DMS79 treated with DMSO at 0.1 percent for 48 hours (cell line): ENCODE measurements around the gene COL6A3.
"Not testable (repeated sequence)": the region's sequence is repeated elsewhere in the genome, so short reads cannot be mapped to it uniquely, and the experiment has no call there.

ENCODE experiments used
- DNase-seq: peaks from one replicate; lab custom pipeline; 2025; lab: John Stamatoyannopoulos, UW

COL6A3 gene

DNA sequence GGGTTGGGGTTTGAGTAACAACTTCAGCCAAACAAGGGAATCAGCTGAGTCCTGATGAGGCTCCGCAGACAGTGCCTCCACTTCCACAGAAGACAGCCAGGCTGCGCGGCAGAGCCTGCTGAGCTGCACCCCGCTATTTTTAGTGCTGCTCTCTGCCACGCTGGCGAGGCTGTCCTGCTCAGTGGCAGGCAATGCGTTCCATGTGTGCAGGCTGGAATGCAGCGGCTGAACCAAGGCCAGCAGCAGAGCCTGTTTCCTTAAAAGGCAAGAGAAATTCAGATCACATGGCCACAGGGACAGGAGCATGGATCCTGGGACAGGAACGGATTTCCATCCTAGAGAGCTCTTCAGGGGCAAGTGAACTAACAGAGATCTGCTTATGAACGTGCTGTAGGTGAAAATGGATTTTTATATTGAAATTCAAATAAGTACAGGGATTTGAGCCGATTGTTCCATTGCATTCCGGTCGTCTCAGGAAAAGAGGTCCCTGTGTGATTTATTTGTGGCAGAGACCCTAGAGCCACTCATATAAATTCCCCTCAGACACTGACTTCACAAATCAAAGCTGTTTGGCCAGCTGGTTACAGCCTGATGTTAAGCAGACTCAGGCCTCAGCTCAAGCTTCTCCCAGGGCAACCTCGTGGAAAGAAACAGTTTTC lies 98.7 kb downstream of the COL6A3 start:
- DNase-seq = no peak

DNA sequence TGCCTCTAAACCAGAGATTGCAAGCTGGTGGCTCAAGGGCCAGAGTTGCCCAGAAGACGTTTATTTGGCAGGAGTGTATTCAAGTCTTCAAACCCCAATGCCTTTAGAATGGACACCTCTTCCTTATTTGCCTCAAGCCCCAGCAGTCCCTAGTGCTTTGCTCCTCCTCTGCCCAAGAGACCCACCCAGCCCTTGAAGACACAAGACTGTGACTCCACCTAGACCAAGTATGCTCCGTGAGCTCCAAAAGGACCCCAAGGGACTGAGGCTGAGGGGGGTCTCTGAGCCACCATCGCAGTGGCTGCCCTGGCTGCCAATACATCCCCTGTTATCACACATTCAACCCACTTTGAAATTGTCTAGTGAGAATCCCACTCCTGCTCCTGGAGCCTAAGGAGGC lies 99.3 kb downstream of the COL6A3 start:
- no peak for DNase-seq

DNA sequence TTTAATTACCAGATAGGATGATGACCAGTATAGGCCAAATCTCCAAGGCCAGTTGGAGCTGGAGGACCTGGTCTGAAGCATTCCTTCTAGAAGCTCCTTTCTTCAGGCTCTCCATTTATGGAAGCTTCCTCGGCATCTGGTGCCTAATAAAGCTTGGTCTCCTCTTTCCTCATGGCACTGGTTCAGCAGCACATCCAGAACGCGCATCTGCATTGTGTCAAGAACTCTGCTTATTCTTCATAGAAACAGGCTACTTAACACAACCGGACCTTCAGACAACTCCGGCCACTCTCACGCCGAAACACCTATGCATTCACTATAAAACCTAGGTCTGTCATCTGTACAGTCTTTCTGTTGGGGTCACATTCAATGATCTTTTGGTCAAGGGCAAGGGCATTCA lies 99.8 kb downstream of the COL6A3 start:
- no peak for DNase-seq

DNA sequence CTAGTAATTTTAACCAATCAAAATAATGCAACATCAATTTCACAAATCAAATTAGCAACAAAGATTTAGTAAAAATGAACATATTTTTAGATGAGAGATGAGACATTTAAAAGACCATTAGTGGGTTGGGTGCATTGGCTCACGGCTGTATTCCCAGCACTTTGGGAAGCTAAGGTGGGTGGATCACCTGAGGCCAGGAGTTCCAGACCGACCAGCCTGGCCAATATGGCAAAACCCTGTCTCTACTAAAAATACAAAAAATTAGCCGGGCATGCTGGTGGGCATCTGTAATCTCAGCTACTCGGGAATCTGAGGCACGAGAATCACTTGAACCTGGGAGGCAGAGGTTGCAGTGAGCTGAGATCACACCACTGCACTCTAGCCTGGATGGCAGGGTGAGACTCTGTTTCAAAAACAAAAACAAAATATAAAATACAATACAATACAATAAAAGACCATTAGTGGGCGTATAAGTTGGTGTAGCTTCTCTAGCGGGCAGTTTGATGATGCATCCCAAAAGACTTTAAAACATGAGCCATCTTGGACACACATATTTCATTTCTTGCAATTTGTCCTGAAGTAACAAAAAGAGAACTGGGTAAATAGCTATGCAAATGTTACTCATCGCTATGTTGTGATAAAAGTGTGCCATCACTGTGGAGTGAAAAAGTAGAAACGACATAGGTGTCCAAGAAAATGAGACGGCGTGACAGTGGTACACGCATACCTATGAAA lies 101.8 kb downstream of the COL6A3 start:
- no peak for DNase-seq

DNA sequence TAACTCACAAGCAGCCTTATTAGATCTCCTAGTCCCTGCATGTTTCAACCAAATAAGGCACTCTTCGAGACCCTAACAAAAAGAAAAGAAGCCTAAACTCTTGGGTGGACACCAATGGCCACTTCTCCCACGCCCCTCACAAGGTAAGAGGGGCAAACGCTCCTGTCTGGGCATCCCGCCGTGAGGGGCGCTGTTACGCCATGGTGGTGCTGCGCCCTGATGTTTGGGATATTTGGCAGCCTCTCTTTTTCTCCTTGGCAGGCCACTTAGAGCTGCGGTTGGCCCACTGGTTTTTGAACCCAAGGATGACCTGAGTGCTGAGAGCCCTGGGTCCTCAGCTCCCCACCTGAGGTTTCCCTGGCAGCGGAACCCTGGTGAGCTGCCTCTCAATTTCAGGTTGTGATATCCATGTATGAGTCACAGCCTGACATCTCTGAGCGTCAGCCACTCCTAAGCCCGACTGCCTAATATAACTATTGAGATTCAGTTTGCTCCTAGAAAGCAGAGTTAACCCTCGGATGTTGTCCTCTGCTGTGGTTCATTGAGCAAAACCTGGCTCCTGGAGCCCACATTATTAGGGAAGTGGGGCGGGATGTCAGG lies 103.3 kb downstream of the COL6A3 start:
- peak; percentile 37 for DNase-seq

DNA sequence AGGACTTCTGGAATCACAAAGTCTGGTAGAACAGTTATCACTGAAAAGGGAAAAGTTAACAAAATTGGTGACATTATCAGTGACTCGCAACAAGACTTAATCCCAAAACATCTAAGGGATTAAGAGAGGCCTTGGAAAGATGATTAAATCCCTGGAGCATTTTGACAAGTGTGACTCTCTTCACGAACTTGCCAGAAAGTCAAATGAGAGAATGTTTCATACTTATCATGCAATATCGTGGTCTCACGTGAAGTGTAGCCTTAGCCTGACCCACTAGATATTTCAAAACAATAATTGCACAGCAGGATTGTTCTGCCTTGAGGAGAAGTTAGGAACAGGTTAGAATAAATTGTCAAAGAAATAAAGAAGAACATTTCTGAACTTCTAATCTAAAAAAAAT lies 104.5 kb downstream of the COL6A3 start:
- DNase-seq = no peak

DNA sequence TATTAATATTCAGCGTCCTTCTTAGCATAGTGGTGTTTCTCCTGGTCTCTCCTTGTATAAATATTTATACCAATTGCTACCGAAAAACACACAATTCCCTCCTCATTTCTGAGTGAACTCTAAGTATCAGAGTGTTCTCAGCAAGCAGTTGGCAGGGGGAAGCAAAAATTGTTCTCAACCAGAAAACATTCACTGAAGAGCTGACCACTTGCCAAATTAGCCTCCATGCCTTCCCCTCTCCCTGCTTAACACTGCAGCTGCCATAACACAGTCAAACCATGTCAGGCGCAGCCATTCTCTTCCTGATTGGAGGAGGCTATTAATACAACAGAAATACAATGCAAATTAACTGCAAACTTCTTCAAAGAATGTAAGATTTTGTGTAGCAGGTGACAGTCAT lies 105.0 kb downstream of the COL6A3 start:
- DNase-seq = no peak

DNA sequence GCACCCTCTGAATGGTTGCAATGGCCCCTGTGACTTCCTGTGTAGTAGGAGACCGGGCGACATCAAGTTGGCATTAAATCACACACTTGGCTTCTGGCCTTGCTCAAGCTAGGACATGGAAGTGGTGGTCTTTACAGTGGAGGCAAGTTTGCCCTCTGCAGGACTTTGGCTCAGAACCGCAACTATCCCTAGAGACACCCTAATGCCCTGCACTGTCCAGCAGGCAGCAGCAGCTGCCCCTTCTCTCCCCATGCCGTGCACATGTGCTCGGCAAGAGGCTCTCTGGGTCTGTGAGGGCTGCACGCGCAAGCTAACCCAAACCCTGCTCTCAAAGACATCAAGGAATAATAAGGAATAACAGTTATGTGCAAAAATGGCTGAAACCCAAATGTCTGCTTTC lies 106.5 kb downstream of the COL6A3 start:
- DNase-seq = no peak

DNA sequence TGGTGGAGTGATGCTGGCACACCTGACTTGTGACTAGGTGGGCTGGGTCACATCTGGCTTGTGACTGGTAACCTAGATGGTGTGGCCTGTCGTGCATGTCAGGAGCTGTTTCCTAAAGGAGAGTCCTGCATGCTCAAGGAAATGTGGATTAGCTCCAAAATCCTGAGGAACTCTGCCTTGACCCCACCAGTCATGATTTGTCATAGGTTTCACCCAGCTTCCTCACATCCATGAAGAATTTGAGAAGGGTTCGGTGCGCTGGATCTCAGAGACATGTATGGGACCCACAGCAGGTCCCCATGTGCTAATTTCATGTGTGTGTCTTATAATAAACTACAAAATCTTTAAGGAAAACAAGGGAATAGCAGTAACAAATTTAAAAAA lies 107.2 kb downstream of the COL6A3 start:
- no peak for DNase-seq

DNA sequence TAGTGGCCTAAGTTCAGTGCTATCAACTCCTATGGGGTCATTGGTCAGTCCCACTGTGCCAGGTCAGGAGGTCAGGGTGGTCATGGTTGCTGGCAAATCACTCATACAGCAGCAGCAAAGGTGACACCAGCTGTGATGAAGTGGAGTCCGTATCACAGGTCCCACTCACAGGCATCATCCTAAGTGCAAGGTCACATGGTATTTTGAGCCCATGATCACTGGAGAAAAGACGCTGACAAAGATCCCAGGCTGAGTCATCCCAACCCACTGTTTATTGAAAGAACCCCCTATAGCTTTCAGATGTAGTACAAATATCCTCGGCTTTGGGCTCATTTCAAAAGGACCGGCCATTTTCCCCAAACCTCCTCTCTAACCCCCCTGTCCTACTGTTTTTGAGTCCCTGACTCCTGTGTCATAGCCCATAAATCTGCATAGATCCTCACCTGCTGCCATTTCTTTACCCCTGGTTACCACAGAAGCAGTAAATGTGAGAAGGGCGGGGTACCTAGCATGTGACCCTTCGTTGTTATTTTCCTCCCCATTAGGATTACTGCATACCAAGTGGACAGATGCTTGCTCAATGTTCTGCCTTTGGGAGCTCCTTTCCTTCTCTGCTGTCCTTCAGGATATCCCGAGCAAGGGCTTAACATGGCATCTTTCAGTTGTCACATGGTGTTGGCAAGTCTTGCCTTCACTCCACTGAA lies 107.7 kb downstream of the COL6A3 start:
- DNase-seq = no peak

DNA sequence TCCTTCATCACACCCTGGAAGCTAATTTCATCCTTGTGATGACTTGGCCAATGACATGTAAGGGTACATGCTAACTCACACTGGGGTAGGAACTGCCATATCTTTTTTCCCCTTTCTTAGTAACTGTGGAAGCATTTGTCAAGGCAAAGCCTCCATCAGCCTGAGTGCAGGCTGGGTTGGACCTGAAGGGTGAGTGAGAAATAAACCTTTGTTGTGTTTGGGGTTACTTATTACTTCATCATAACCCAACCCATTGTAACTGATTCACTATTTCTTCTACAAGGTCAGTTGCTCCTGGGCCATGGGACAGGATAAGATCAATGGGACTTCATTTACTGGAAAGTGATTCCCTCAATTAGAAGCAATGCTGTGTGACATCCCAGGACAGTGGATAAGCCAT lies 108.4 kb downstream of the COL6A3 start:
- no peak for DNase-seq

DNA sequence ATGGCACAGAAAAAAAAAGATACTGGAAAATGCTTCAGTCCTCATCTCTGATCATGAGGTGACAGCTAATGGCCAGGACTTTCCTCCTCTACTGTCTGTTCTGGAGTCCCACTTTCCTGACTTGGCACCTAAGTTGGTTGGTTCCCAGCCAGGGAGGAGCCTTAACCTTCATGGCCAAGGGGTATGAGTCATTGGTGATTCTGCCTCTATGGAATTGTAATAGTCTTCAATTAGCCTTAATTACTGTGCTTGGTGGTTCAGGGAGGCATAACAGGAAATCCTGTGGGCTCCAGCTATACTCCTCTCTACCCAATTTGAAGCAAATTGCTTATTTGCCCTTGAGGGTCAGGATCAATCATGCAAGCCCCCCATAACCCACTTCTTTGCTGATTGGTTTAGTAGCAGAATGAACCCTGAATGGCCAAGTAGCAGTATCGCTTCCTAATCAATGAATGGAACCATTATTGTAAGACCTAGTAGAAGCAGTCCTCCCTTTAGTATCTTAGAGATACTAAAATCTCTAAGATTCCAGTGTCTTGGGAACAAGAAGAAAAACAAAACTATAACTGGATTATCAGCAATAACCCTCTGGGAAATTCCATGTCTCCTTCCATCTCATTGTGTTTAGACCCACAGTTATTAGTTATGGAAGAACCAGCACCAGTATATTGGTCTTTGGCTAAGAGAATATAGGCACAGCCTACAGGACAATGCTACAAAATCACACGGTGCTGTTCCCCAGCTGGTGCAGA lies 109.0 kb downstream of the COL6A3 start:
- no peak for DNase-seq

DNA sequence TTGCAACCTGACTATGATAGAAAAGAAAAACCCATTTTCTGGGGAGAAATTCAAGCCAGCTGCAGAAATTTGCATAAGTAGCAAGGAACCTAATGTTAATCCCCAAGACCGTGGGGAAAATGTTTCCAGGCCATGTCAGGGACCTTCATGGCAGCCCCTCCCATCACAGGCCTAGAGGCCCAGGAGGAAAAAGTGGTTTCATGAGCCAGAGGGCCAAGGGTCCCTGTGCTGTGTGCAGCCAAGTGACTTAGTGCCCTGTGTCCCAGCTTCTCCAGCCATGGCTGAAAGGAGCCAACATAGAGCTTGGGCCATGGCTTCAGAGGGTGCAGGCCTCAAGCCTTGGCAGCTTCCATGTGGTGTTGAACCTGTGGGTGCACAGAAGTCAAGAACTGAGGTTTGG lies 110.7 kb downstream of the COL6A3 start:
- not testable (repeated sequence) for DNase-seq

DNA sequence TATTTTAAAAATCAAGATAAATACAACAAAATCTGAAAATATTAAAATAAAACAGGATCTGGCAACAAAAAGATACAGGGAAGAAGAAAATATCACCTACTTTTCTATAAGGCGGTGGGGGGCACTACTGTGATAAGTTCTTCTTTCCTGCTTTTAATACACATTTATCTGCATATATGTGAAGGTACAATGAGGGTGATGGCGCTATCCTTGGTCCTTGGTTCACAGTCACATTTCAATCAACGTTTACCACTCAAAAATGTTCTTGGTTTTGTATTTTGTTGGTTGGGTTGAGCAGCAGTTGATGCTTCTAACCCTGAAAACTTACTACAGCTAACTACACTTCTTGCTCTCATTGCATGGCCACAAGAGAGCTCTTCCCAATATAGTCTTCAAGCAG lies 112.4 kb downstream of the COL6A3 start:
- no peak for DNase-seq

DNA sequence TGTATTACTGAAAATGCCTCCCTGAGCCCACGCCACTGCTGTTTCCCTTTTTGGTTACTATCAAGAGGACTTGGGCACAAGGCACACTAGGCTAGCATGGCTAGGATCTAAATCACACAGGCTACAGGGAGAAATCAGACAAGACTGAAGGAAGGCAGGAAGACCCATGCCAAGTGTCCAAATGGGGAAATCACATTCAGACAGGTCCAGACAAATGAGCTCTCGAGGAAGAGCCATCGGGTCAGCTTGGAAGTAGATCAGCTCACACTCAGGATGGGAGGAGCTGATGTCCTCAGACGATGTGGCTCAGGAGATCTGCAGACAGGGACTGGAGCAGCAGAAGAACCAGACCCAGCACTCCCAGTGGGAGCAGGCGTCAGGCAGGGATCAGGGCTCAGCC lies 113.2 kb downstream of the COL6A3 start:
- DNase-seq = no peak

DNA sequence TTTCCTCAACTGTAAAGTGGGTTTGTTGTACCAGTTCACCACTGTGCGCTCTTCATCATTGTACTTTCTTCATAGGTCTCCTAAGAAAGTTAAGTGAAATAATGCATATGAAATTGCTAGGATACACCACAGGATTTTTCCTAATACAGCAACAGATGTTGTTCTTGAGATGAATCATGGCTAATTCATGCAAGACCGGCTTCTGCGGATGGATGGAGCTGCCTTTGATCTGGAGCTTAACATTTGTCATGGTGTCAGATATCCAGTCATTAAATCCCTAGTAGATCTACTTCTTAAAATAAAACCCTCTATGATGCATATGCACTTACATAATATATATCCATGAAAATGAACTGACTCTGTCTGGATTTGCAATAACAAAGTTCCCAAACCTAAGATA lies 114.1 kb downstream of the COL6A3 start:
- DNase-seq = no peak

DNA sequence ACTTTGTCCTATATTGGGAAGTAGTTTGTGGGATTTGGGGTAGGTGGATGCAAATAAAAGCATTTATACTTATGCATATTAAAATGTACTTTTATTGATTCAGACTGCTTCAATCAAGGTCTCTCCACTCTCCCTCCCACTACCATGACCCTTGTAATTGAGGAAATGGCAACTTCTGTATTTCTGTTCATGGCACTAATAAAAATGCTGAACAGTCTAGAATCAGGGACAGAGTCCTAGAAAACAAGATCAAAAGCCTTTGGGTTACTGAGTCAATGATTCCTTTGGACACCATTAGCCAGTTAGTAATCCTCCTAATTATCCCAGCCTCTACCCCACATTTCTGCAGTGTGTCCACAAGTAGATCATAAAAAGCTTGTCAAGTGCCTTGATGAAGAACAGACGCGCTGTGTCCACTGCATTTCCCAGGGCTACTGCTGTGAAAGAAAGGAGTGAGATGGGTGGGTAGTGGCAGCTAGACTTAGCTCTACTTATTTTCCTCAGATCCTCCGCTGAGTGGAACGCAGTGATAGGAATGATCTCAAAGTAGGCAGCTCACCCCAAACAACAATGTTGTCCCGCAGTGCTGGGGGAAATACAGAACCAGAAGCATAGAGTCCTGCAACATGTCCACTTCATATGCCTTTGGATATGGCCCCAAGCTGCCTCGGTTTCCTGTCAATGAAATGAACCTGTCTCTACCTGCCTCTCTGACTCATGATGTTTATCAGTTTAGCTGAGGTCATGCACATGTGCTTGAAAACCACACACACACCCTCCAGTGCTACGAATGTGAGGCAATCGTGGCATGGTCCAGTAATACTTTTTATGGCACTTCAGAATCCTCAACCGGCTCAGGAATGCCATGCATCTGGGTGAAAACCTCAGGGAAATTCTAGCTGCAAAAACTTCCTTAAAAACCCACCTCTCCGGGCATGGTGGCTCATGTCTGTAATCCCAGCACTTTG lies 115.5 kb downstream of the COL6A3 start:
- peak; percentile 92 for DNase-seq

DNA sequence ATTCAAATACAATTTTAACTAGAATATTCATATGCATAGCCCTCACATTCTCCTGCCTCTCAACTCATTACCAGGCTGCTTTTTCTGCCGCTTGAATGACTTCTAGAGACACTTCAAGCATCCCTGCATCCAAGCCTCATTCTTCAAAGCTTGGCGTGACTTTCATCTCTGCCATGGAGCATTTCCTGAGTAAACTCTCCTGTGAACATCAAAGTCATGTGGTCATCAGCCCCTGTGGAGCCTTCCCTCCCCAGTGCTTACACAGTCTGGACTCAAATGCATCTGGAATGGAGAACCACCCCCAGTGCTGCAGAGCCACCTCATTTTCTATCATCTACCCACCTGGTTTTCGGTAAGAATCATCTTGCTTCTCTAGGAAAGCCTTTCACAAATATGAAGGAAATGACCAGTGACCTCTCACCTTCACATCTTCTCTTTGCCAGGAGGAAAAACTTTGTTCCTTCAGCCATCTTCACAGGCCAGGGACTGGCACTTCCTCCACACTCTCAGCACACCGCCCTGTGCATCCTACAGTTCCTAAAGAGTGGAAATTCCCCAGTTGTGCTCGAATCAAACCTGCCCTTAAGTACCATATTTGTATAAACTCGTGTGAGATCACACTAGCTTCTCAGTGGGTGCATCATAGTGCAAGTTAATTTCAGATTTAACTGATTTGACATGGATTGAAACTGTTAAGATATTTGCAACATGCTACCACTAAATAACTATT lies 116.4 kb downstream of the COL6A3 start:
- peak; percentile 90 for DNase-seq

DNA sequence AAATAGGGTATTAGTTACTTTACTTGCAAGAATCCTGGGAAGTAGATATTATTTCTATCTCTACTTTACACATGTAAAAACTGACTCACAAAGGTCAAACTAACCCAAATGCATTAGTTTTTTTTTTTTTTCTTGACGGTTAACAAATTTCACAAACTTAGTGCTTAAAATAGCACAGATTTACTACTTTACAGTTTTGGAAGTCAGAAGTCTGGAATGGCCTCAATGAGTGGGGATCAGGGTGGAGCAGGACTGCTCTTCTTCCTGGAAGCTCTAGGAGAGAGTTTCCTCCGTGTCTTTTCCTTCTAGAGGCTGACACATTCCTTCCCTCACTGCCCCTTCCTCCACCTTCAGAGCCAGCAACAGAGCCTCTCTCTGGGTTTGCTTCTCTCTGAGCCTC lies 117.2 kb downstream of the COL6A3 start:
- DNase-seq = no peak

DNA sequence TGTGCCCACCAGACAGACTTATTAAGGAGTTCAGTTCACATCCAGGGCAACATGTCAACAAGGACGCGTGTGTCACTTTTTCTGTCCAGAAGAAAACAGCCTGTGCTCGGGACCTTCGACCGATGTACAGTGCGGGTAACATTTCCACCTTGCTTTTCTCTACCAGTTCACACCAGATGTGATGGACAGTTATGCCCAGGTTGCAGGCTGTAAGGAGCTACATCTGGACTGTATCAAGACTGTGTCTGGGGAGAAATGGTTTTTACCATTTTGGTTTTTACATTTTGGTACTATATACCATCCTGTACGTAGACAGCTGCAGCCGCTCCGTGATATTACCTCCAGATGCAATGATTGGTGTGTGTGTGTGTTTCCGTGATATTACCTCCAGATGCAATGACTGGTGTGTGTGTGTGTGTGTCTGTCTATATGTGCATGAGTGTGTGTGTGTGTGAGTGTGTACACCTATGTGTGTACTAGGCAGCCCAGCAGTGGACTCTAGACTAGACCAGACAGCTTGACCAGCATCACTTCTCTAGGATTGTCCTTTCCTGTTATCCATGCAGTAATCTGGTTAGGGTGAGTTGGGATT lies 118.0 kb downstream of the COL6A3 start:
- DNase-seq = no peak
